ENCODE data around the gene TXNDC11.

- TF ChIP-seq, protein P1, sequence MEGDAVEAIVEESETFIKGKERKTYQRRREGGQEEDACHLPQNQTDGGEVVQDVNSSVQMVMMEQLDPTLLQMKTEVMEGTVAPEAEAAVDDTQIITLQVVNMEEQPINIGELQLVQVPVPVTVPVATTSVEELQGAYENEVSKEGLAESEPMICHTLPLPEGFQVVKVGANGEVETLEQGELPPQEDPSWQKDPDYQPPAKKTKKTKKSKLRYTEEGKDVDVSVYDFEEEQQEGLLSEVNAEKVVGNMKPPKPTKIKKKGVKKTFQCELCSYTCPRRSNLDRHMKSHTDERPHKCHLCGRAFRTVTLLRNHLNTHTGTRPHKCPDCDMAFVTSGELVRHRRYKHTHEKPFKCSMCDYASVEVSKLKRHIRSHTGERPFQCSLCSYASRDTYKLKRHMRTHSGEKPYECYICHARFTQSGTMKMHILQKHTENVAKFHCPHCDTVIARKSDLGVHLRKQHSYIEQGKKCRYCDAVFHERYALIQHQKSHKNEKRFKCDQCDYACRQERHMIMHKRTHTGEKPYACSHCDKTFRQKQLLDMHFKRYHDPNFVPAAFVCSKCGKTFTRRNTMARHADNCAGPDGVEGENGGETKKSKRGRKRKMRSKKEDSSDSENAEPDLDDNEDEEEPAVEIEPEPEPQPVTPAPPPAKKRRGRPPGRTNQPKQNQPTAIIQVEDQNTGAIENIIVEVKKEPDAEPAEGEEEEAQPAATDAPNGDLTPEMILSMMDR (IDR thresholded peaks at IDR 0.05), result no peak
- TF ChIP-seq POLR2A (IDR thresholded peaks at IDR 0.05), result no peak
- no peak for TF ChIP-seq EP300 (IDR thresholded peaks at IDR 0.05)
These were observed 58.2 kb downstream of the TXNDC11 start for GRCh38 chr16:11684231-11685025.
